ENCODE data around the gene MAB21L3.

Gene MAB21L3

DNA sequence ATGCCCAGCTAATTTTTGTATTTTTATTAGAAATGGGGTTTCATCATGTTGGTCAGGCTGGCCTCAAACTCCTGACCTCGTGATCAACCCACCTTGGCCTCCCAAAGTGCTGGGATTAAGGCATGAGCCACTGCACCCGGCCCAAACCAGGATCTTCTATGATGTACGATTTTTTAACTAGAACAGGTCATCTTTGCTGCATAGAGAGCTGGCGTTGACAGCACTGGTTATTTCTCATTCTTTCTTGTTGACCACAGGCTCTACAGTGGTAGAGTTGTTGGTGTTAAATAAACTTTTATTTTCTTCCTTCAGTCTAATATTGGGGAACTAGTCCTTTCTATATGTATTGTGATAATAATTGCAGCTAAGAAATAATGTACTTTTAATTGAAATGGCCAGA is 3.8 kb upstream of the MAB21L3 start:
- DNase-seq (ENCODE audit: extremely low read depth, low read depth) = no peak
- TF ChIP-seq, protein P1, sequence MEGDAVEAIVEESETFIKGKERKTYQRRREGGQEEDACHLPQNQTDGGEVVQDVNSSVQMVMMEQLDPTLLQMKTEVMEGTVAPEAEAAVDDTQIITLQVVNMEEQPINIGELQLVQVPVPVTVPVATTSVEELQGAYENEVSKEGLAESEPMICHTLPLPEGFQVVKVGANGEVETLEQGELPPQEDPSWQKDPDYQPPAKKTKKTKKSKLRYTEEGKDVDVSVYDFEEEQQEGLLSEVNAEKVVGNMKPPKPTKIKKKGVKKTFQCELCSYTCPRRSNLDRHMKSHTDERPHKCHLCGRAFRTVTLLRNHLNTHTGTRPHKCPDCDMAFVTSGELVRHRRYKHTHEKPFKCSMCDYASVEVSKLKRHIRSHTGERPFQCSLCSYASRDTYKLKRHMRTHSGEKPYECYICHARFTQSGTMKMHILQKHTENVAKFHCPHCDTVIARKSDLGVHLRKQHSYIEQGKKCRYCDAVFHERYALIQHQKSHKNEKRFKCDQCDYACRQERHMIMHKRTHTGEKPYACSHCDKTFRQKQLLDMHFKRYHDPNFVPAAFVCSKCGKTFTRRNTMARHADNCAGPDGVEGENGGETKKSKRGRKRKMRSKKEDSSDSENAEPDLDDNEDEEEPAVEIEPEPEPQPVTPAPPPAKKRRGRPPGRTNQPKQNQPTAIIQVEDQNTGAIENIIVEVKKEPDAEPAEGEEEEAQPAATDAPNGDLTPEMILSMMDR (IDR thresholded peaks at IDR 0.05; ENCODE audit: low read depth, low read length) = no peak

- DNase-seq (ENCODE audit: extremely low read depth, low read depth) = no peak
- TF ChIP-seq, protein P1 (IDR thresholded peaks at IDR 0.05; ENCODE audit: low read depth, low read length) = no peak
Observed at GRCh38 chr1:116111524-116112021, 374 bp downstream of the MAB21L3 start.

- TF ChIP-seq, protein P1 (IDR thresholded peaks at IDR 0.05; ENCODE audit: low read depth, low read length) = no peak
- no peak for DNase-seq (ENCODE audit: extremely low read depth, low read depth)
Observed at GRCh38 chr1:116112388-116113140, 1.4 kb downstream of the MAB21L3 start.

DNA sequence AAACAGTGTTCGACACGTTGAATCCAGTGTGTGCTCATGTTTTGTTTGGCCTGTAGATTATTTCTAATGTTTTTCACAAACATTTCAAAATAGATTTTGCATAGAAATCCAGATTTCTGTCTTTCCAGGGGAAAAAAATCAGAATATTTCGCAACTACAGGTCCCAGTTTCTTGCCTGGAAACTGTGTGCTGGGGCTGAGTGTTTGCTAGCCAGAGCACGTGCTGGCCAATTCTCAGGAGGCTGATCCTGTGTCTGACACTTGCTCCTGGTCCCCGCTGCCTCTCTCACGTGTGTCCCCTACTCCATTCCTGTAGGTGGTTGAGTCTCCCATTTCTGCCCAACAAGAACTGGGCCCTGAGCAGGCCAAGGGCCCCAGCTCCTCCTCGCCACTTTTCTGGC is 2.4 kb downstream of the MAB21L3 start:
- TF ChIP-seq, protein P1 (IDR thresholded peaks at IDR 0.05; ENCODE audit: low read depth, low read length) = no peak

GRCh38 chr1:116115476-116116439 is 4.6 kb downstream of the MAB21L3 start:
- peak; percentile 84 for DNase-seq (ENCODE audit: extremely low read depth, low read depth)
- TF ChIP-seq, protein P1 (IDR thresholded peaks at IDR 0.05; ENCODE audit: low read depth, low read length) = no peak

More for the DNA sequence above, 2.4 kb downstream of the MAB21L3 start:
- no peak for DNase-seq (ENCODE audit: extremely low read depth, low read depth)

DNA sequence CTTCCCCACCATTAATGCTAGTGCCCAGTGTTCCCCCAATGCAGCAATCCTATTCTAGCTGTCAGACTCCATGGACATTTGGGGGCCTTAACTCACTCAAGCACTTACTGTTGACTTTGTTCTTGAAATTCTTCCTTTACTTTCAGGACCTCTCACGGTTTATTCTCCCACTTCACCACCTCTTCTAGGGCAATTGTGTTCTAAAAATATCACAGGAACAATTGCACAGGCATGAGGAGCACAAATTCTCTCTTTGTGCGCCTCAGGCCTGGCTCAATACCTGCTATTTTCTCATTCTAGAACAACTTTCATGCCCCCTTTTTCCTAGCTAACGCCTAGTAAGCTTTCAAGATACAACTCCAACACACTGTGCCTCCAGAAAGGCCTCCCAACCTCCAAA is 7.3 kb downstream of the MAB21L3 start:
- no peak for DNase-seq (ENCODE audit: extremely low read depth, low read depth)
- TF ChIP-seq, protein P1 (IDR thresholded peaks at IDR 0.05; ENCODE audit: low read depth, low read length) = no peak
